H1 (cell line): Measurements from ENCODE around the gene SLC22A23. TPM values are rescaled to one million over a fixed set of nuclear protein-coding genes. Genes with fewer than 3 reads are reported as not detected.
A peak's percentile ranks its signal among the peaks of the same experiment; 100 is the strongest.

Source experiments
- BACH1 ChIP-seq: IDR thresholded peaks from 2 replicates; pipeline ENCODE4 v1.6.1; 2012; ENCODE audit warnings: low read length, improper control_type of control experiment
- BRCA1 ChIP-seq: IDR thresholded peaks from 2 replicates; pipeline ENCODE4 v1.6.1; 2012; ENCODE audit warnings: low read depth, low read length, improper control_type of control experiment
- TCF12 ChIP-seq: IDR thresholded peaks from 2 replicates; pipeline ENCODE4 v1.6.1; 2011; ENCODE audit warnings: low read depth, mild to moderate bottlenecking, low read length
- YY1 ChIP-seq: IDR thresholded peaks from 2 replicates; pipeline ENCODE4 v1.6.1; 2011; ENCODE audit warnings: low read depth, mild to moderate bottlenecking, low read length
- polyA plus RNA-seq, 7 experiments: library from polyadenylated mRNA; depleted of rRNA in 3 of 7; stranded (reverse) in 5 of 7; unstranded in 2 of 7; fragments of >200 nt in 5 of 7; fragments of 200-250 nt in 2 of 7; gene quantifications; 1 replicate in 5 of 7; 2 replicates in 1 of 7; 4 replicates in 1 of 7; pipeline versions ENCODE4 v1.2.1 to v1.2.3, GENCODE V29; 2011 to 2013; ENCODE audit warnings: missing spikeins in 2 of 7, mixed read lengths in 2 of 7
- total RNA-seq: library from RNA; stranded (reverse); fragmentation: NEBNext Ultra II Directional; extraction: Animal tissue kit (Norgen Biotek cat#: 25700); gene quantifications from 2 replicates; pipeline ENCODE4 v1.2.1, GENCODE V29; 2021

Gene SLC22A23
- total and polyA plus RNA-seq, 2 of the 8 experiments (the other 6 are each of a cell fraction or from before 2014, with no cell fraction given): 9.9 to 38.4 TPM

DNA sequence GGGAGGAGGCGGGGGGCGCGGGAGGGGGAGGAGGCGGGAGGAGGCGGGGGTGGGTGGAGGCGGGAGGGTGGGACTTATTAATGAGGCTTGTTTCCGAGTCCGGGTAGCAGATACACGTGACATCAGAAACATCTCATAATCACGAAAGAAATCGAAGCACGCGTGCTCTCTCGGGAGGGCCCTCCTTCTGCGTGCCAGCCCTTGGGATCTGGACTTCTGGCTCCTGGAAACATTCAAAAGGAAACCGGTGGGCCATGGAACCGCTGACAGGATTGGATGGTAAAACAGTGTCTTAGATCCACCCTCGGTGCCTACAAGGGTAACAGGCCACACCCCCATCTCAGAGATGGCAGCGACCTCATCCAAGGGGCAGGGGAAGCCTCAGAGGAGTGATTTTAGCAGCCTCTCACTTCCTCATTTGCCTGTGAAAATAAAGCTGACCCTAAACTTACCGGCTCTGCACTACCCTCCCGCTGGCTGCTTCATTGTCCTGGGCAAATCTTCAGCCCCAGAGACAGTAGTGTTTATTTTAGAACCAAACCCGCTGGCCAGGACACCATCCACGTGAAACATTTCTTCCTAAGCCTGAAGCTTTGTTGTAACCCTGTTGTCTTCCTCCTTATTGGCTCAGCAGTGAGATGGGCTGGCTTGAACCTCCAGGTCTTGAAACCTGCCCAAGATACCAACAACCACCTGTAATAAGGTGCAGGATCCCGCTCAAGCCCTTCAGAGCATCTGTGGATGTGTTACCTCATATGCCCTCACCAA, 100.6 kb downstream of the SLC22A23 start (continued):
- TF ChIP-seq BACH1 (peak; percentile 7; the same call in 1 of the 2 replicates), BRCA1 (no peak), YY1 (no peak), TCF12 (no peak)
